ENCODE results near the gene AP1AR.

GRCh38 chr4:112190684-112191083, 40.9 kb upstream of the AP1AR start:
- TF ChIP-seq CTCF (IDR thresholded peaks at IDR 0.05) (no peak), POLR2A (IDR thresholded peaks at IDR 0.05) (no peak)

Measured in body of pancreas (tissue), 4 donors.